Activated CD8-positive, alpha-beta memory T cell treated with anti-CD3 and anti-CD28 coated beads for 36 hours (primary cell): ENCODE results near the gene E2F4. TPM values are rescaled to one million over a fixed set of nuclear protein-coding genes. Genes with fewer than 3 reads are reported as not detected.

Experiments
- CTCF ChIA-PET: fragments of 350-600 bp; sonication (Branson Sonifier 250); formaldehyde crosslinking; loops from one replicate; lab custom pipeline; 2021; ENCODE audit warnings: antibody characterized with exemption; lab: Charles Lee
- POLR2A ChIA-PET: fragments of 350-600 bp; sonication (Branson Sonifier 250); formaldehyde crosslinking; loops from one replicate; lab custom pipeline; 2021; ENCODE audit warnings: antibody characterized with exemption; lab: Charles Lee
- total RNA-seq, 2 experiments: library from RNA; stranded (reverse); gene quantifications; one replicate each; pipeline ENCODE4 v1.2.3, GENCODE V29; 2021

The E2F4 gene
- total RNA-seq, 2 experiments from 2014 or later, result 146 to 151 TPM

DNA sequence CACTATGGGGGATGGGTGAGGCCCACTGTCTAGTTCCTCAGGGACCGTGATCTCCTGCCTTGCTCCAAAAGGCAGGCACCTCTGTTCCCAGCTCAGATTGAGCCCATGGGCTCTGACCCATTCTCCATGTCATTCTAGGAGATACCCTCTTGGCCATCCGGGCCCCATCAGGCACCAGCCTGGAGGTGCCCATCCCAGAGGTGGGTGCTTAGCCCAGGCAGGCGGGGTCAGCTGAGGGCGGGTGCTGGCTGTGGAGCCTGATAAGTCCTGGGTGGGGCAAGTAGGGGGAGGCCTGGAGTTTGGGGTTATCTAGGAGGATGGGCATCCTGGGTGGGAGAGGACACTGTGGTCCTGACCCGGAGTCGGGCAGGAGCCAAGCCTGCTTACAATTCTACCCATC is 2.3 kb downstream of the E2F4 start:
- CTCF ChIA-PET, result interaction anchor here (0.6 kb wide), 1 partner anchor 77 kb away, joined by 3 read pairs; no protein-coding TSS in a partner anchor
- POLR2A ChIA-PET, result no interaction called here

DNA sequence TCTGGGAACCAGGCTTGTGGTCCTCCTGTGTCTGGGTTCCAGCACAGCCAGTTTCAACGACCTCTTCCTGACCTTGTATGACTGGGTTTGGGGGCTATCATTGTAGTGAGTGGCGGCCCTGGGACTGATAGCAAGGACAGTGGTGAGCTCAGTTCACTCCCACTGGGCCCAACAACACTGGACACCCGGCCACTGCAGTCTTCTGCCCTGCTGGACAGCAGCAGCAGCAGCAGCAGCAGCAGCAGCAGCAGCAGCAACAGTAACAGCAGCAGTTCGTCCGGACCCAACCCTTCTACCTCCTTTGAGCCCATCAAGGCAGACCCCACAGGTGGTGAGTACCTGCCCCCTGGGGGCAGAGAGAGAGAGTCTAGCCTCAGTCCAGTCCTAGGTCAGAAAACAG is 3.7 kb downstream of the E2F4 start:
- ChIA-PET POLR2A (interaction anchor here (1.1 kb wide), 1 partner anchor 13 kb away, joined by 3 read pairs; no protein-coding TSS in a partner anchor), CTCF (interaction anchor here (1.2 to 1.5 kb wide), 2 partner anchors 142 to 218 kb away, joined by 3 to 4 read pairs; no protein-coding TSS in a partner anchor)

- POLR2A ChIA-PET, result interaction anchor here (1.1 kb wide), 1 partner anchor 11 kb away, joined by 3 read pairs; no protein-coding TSS in a partner anchor
- CTCF ChIA-PET, result interaction anchor here (0.9 to 2.1 kb wide), 4 partner anchors 12 to 220 kb away, joined by 4 to 6 read pairs (median 5); partner anchors contain the start of genes B3GNT9 and TMEM208
Observed at GRCh38 chr16:67196881-67197280, 4.9 kb downstream of the E2F4 start.

DNA sequence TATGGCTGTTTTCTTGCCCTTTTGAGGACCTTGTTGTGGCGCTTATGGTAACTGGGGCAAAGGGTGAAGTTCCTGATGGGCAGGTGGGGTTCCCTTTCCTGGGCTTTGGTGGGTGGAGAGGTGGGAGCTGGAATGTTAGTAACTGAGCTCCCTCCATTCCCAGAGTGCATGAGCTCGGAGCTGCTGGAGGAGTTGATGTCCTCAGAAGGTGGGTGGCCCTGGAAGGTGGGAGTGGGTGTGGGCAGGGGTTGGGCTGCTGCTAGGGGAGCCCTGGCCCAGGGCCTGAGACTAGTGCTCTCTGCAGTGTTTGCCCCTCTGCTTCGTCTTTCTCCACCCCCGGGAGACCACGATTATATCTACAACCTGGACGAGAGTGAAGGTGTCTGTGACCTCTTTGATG is 5.7 kb downstream of the E2F4 start:
- POLR2A ChIA-PET, result interaction anchor here (0.7 kb wide), 1 partner anchor 10 kb away, joined by 3 read pairs; no protein-coding TSS in a partner anchor
- CTCF ChIA-PET, result interaction anchor here (0.7 to 2.1 kb wide), 7 partner anchors 10 to 42 kb away, joined by 3 to 7 read pairs (median 4); partner anchors contain the start of genes NOL3 and TMEM208

DNA sequence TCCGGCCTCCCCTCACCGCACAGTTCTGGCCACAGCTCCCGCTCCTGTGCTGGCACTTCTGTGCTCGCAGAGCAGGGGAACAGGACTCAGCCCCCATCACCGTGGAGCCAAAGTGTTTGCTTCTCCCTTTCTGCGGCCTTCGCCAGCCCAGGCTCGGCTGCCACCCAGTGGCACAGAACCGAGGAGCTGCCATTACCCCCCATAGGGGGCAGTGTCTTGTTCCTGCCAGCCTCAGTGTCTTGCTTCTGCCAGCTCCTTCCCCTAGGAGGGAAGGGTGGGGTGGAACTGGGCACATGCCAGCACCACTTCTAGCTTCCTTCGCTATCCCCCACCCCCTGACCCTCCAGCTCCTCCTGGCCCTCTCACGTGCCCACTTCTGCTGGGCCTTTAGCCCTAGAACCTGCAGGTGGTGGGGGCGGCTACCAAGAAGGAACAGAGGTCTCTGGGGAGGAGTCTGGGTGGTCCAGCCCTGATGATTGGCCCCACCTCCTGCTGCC is 6.3 kb downstream of the E2F4 start:
- POLR2A ChIA-PET, result interaction anchor here (0.7 kb wide), 1 partner anchor 10 kb away, joined by 3 read pairs; no protein-coding TSS in a partner anchor

DNA sequence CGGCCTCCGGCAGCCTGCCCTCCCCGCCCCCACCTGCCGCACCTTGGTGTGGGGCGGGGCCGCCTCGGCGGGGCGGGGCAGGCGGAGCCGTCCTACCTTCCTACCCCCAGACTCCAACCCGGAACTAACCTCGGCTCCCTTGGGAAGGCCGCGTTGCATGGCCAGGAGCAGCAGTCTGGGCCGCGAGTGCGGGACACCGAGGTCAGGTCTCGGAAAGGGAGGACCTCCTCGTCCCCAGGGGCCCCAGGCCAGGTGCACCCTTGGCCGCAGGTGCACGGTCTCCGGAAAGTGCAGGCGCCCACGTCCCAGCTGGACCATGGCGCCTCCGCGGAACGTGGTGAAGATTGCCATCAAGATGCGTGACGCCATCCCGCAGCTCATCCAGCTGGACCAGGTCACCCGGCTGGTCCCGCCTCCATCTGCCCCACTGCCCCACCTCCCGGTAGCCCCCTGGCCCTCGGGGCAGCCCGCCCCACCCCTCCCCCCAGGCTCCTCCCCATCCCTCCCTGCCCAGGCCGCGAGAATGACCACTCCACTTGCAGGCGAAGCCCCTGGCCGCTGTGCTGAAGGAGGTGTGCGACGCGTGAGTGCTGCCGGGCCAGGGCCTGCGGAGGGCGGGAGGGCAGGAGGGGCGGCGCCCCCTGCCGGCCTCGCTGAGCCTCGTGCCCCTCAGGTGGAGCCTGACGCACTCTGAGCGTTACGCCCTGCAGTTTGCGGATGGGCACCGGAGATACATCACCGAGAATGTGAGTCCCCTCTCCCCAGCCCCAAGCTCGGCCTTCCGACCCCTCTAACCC is 7.3 kb downstream of the E2F4 start, which contains the start of gene ELMO3:
TSS of gene ELMO3 (plus strand) at position 121 of the 797 bp plus-strand sequence. CDS start at position 317, 196 bp downstream.
- CTCF ChIA-PET, result interaction anchor here (1.5 to 2.1 kb wide), 2 partner anchors 9 to 250 kb away, joined by 3 to 7 read pairs; no protein-coding TSS in a partner anchor
- POLR2A ChIA-PET, result no interaction called here

More for the DNA sequence above, 6.3 kb downstream of the E2F4 start:
- CTCF ChIA-PET, result interaction anchor here (0.8 to 2.1 kb wide), 7 partner anchors 10 to 251 kb away, joined by 3 to 7 read pairs (median 4); partner anchors contain the start of gene TMEM208

- ChIA-PET POLR2A (no interaction called here), CTCF (interaction anchor here (1.5 kb wide), 1 partner anchor 249 kb away, joined by 3 read pairs; no protein-coding TSS in a partner anchor)
Observed at GRCh38 chr16:67199808-67200198, 7.8 kb downstream of the E2F4 start.

GRCh38 chr16:67200491-67200890 is 8.5 kb downstream of the E2F4 start:
- POLR2A ChIA-PET, result no interaction called here
- CTCF ChIA-PET, result interaction anchor here (1.2 kb wide), 1 partner anchor 8 kb away, joined by 3 read pairs; no protein-coding TSS in a partner anchor

GRCh38 chr16:67201411-67202345 is 9.7 kb downstream of the E2F4 start:
- POLR2A ChIA-PET, result no interaction called here
- CTCF ChIA-PET, result interaction anchor here (1.2 kb wide), 1 partner anchor 9 kb away, joined by 3 read pairs; no protein-coding TSS in a partner anchor

- ChIA-PET POLR2A (interaction anchor here (0.6 kb wide), 1 partner anchor 30 kb away, joined by 4 read pairs; no protein-coding TSS in a partner anchor), CTCF (no interaction called here)
Observed at GRCh38 chr16:67202426-67202825, 10.5 kb downstream of the E2F4 start.

DNA sequence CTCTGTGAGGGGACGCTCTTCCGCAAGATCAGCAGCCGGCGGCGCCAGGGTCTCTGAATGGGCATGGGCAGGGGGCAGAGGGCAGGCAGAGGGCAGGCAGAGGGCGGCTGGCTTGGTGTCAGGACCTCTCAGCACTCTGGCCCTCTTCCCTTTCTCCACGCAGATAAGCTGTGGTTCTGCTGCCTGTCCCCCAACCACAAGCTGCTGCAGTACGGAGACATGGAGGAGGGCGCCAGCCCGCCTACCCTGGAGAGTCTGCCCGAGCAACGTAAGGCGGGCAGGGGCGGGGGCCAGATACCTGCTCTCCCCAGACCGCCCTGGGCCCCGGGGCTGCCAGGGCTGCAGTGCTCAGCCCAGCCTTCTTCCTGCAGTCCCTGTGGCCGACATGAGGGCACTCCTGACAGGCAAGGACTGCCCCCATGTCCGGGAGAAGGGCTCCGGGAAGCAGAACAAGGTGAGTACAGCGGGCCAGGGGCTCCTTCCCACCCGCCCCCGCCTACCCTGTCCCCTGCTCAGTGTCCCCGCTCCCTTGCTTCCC is 11.1 kb downstream of the E2F4 start:
- CTCF ChIA-PET, result no interaction called here
- POLR2A ChIA-PET, result interaction anchor here (0.6 kb wide), 1 partner anchor 30 kb away, joined by 4 read pairs; no protein-coding TSS in a partner anchor

DNA sequence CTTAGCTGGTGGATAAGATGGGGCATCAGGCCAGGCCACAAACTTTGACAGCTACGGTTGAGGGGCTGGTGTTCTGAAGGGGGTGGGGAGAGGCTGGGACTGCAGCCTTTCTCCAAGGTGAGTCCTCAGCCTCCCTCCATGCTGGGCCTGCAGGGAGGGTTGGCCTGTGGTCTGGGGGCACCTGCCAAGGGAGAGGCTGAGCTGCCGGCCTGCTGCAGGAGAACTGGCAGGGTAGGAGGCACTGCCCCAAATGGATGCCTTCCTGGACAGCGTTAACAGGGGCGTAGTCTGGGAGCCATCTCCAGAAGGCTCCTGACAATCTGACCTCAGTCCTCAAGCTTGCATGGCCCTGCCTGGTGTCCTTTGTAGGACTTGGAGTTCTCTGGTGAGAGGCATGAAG is 12.1 kb downstream of the E2F4 start:
- POLR2A ChIA-PET, result no interaction called here

GRCh38 chr16:67206129-67206837 is 14.3 kb downstream of the E2F4 start:
- POLR2A ChIA-PET, result no interaction called here
- CTCF ChIA-PET, result interaction anchor here (0.5 kb wide), 1 partner anchor 17 kb away, joined by 3 read pairs; no protein-coding TSS in a partner anchor

More for the DNA sequence above, 12.1 kb downstream of the E2F4 start:
- CTCF ChIA-PET, result no interaction called here

- ChIA-PET POLR2A (no interaction called here), CTCF (interaction anchor here (0.5 kb wide), 1 partner anchor 17 kb away, joined by 3 read pairs; no protein-coding TSS in a partner anchor)
Observed at GRCh38 chr16:67206838-67207248, 14.9 kb downstream of the E2F4 start.

DNA sequence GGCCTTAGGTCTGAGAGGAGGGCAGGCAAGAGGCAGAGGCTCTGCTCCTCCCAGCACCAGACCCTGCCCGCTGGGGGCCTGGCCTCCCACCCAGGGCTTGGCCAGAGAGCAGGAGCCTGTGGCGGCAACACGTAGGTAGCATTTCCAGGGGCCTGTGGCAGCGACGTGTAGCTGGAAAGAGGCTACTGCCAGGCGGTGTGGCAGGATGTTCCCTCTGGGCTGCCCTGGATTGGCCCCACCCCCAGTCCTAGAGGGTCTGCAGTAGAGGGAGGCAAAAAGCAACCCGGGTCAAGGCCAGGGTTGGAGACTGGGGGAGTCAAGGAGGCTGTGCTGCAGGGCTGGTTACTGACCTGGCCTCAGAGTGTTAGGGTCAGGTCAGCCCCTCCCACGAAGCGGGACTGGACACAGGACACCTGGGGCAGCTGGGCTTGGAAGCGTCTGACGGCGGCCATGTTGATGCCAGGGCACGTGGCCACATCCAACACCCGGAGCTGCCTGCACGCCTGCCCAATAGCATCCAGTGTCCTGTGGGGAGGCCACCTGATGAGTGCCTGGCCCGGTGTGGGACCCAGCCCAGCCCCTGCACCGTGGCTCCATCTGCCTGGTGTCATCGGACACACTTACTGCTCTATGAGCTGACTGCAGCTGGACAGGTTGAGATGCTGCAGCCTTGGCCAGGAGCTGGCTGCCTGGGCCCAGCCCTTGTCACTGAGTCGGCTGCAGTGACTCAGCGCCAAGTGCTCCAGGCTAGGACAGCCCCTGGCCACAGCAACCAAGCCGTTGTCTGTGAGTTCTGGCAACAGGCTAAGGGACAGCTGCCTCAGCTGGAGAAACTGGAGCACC is 15.5 kb downstream of the E2F4 start:
- POLR2A ChIA-PET, result interaction anchor here (0.7 to 1.1 kb wide), 4 partner anchors 9 to 79 kb away, joined by 3 to 5 read pairs (median 3); no protein-coding TSS in a partner anchor
- CTCF ChIA-PET, result interaction anchor here (1.4 kb wide), 1 partner anchor 9 kb away, joined by 7 read pairs; the partner anchor contains the start of gene ELMO3
